Endometrium (tissue), 2 donors: ENCODE data around the gene LGALS9C.
"Not testable (repeated sequence)": the region's sequence is repeated elsewhere in the genome, so short reads cannot be mapped to it uniquely, and the experiment has no call there.

Source experiments
- FAIRE-seq: peaks from 2 replicates; lab custom pipeline; 2012; peaks lifted over from hg19 to GRCh38; lab: Jason Lieb, UNC
- donor health status: control.
- donor health status: control.

Gene LGALS9C

GRCh38 chr17:18478977-18479595 is 2.5 kb downstream of the LGALS9C start:
- FAIRE-seq, result not testable (repeated sequence)

- not testable (repeated sequence) for FAIRE-seq
Observed at GRCh38 chr17:18481775-18482174, 5.2 kb downstream of the LGALS9C start.

GRCh38 chr17:18485936-18486464 is 9.4 kb downstream of the LGALS9C start:
- not testable (repeated sequence) for FAIRE-seq

GRCh38 chr17:18487633-18488032 is 11.0 kb downstream of the LGALS9C start:
- not testable (repeated sequence) for FAIRE-seq

- FAIRE-seq, result not testable (repeated sequence)
Observed at GRCh38 chr17:18488622-18489021, 12.0 kb downstream of the LGALS9C start.

GRCh38 chr17:18490016-18490415 is 13.4 kb downstream of the LGALS9C start:
- FAIRE-seq, result not testable (repeated sequence)

- FAIRE-seq, result not testable (repeated sequence)
Observed at GRCh38 chr17:18492712-18493480, 16.3 kb downstream of the LGALS9C start.

GRCh38 chr17:18494250-18494768 is 17.7 kb downstream of the LGALS9C start:
- FAIRE-seq, result not testable (repeated sequence)

- FAIRE-seq, result not testable (repeated sequence)
Observed at GRCh38 chr17:18497044-18497443, 20.5 kb downstream of the LGALS9C start.

GRCh38 chr17:18499100-18499499 is 22.5 kb downstream of the LGALS9C start:
- FAIRE-seq, result not testable (repeated sequence)

GRCh38 chr17:18499756-18500155 is 23.2 kb downstream of the LGALS9C start:
- FAIRE-seq, result not testable (repeated sequence)

- not testable (repeated sequence) for FAIRE-seq
Observed at GRCh38 chr17:18500281-18500680, 23.7 kb downstream of the LGALS9C start.

- not testable (repeated sequence) for FAIRE-seq
Observed at GRCh38 chr17:18500816-18501215, 24.2 kb downstream of the LGALS9C start.

GRCh38 chr17:18503221-18503620 is 26.6 kb downstream of the LGALS9C start:
- FAIRE-seq, result not testable (repeated sequence)

GRCh38 chr17:18507729-18508128 is 31.1 kb downstream of the LGALS9C start:
- FAIRE-seq, result not testable (repeated sequence)

- FAIRE-seq, result not testable (repeated sequence)
Observed at GRCh38 chr17:18508667-18509066, 32.1 kb downstream of the LGALS9C start.

- FAIRE-seq, result not testable (repeated sequence)
Observed at GRCh38 chr17:18521100-18521499, 44.5 kb downstream of the LGALS9C start.

GRCh38 chr17:18525015-18525414 is 48.4 kb downstream of the LGALS9C start:
- FAIRE-seq, result not testable (repeated sequence)

GRCh38 chr17:18526168-18526800 is 49.7 kb downstream of the LGALS9C start:
- FAIRE-seq, result not testable (repeated sequence)

- FAIRE-seq, result not testable (repeated sequence)
Observed at GRCh38 chr17:18527354-18527753, 50.8 kb downstream of the LGALS9C start.

GRCh38 chr17:18528435-18528834 is 51.8 kb downstream of the LGALS9C start:
- not testable (repeated sequence) for FAIRE-seq

- not testable (repeated sequence) for FAIRE-seq
Observed at GRCh38 chr17:18528899-18529500, 52.4 kb downstream of the LGALS9C start.
